ENCODE results near the gene HELLS. TPM values are rescaled to one million over a fixed set of nuclear protein-coding genes. Genes with fewer than 3 reads are reported as not detected.
"Not testable (repeated sequence)": the region's sequence is repeated elsewhere in the genome, so short reads cannot be mapped to it uniquely, and the experiment has no call there.

Gene HELLS
- total and polyA plus RNA-seq, 2 experiments from 2014 or later, result 20.6 to 27.8 TPM

DNA sequence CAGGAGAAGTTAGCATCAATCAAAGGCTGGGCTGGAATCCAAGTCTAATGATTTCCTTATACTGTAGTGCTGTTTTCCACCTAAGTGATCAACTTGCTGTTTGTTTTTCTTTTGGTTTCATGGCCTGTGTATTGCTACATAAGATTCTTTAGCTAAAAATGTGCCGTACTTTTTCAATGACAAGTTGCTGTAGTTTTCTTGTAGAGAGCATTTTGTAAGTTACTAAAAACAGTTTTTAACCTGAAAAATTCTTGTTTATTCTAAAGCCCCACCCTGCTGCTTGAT is 1.3 kb downstream of the HELLS start:
- DNase-seq (ENCODE audit: low read depth in 1 of 2, low spot score in 1 of 2), result peak in 1 of 2 donors; percentile 7
- no peak overlapping the region for H3K27ac ChIP-seq

DNA sequence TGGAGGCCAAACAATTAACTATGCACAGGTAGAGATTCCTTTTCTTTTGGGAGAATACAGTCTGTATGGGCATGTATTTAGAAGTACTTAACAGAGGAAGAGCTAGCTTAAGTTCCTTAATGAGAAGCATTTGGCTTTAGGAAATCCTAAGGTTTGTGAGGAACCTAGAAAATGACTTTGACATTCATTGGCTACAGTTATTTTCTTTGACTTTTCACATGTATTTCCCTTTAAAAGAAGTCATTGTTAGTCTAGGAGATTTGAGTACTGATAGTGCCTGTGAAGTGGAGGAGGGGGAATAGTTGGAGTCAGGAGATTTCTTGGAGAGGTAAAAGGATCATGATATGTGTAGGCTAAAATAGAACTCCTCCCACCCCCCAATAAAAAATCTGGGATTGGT is 3.6 kb downstream of the HELLS start:
- no peaks in the 10 kb centered on the region for H3K27me3 ChIP-seq
- DNase-seq (ENCODE audit: low read depth in 1 of 2, low spot score in 1 of 2), result no peak
- H3K36me3 ChIP-seq, result no peaks in the 10 kb centered on the region
- H3K27ac ChIP-seq, result no peak overlapping the region
- no peak overlapping the region for H3K4me3 ChIP-seq
- H3K4me1 ChIP-seq (ENCODE audit: low read depth), result no peaks in the 10 kb centered on the region
- no peaks in the 10 kb centered on the region for H3K9me3 ChIP-seq (ENCODE audit: low read depth)
- TF ChIP-seq, protein P1, sequence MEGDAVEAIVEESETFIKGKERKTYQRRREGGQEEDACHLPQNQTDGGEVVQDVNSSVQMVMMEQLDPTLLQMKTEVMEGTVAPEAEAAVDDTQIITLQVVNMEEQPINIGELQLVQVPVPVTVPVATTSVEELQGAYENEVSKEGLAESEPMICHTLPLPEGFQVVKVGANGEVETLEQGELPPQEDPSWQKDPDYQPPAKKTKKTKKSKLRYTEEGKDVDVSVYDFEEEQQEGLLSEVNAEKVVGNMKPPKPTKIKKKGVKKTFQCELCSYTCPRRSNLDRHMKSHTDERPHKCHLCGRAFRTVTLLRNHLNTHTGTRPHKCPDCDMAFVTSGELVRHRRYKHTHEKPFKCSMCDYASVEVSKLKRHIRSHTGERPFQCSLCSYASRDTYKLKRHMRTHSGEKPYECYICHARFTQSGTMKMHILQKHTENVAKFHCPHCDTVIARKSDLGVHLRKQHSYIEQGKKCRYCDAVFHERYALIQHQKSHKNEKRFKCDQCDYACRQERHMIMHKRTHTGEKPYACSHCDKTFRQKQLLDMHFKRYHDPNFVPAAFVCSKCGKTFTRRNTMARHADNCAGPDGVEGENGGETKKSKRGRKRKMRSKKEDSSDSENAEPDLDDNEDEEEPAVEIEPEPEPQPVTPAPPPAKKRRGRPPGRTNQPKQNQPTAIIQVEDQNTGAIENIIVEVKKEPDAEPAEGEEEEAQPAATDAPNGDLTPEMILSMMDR (IDR thresholded peaks at IDR 0.05; ENCODE audit: low read depth, low read length), result no peak

More for the DNA sequence above, 1.3 kb downstream of the HELLS start:
- peak overlapping the region; percentile 85 for H3K4me3 ChIP-seq
- H3K27me3 ChIP-seq, result no peaks in the 10 kb centered on the region
- H3K36me3 ChIP-seq, result no peaks in the 10 kb centered on the region
- no peaks in the 10 kb centered on the region for H3K9me3 ChIP-seq (ENCODE audit: low read depth)
- H3K4me1 ChIP-seq (ENCODE audit: low read depth), result no peaks in the 10 kb centered on the region
- TF ChIP-seq, protein P1 (IDR thresholded peaks at IDR 0.05; ENCODE audit: low read depth, low read length), result no peak

DNA sequence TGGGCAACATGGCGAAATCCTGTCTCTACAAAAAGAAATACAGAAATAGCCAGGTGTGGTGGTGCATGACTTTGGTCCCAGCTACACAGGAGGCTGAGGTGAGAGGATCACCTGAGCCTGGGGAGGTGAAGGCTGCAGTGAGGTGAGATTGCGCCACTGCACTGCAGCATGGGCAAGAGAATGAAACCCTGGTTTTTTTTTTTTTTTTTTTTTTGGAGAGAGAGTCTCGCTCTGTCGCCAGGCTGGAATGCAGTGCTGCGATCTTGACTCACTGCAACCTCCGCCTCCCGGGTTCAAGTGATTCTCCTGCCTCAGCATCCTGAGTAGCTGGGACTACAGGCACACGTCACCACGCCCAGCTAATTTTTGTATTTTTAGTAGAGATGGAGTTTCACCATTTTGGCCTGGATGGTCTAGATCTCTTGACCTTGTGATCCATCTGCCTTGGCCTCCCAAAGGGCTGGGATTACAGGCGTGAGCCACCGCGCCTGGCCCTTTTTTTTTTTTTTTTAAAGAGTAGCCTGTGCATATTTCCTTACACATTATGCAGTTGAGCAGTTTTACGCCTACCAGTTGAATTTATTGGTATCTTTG is 22.2 kb downstream of the HELLS start:
- not testable (repeated sequence) for H3K27me3 ChIP-seq; H3K4me3 ChIP-seq; H3K9me3 ChIP-seq (ENCODE audit: low read depth); H3K27ac ChIP-seq; H3K36me3 ChIP-seq; H3K4me1 ChIP-seq (ENCODE audit: low read depth); DNase-seq (ENCODE audit: low read depth in 1 of 2, low spot score in 1 of 2)

DNA sequence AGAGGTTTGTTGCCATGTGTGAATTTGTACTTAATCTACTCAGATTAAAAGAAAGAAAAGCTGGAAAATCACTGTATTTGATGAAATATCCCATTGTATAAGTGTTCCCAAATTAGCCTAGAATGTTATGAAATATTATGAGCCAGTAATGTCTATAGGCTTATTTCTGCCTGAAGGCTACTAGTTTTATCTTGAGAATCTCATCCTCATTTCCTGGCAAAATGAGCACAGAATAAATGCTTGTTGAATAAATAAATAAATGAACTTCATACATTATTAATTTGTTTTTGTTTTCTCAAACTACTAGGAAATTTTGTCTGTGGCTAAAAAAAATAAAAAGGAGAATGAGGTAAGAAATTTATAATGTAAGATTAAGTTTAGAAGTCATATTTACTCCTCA is 25.5 kb downstream of the HELLS start:
- H3K27me3 ChIP-seq, result no peaks in the 10 kb centered on the region
- TF ChIP-seq, protein P1 (IDR thresholded peaks at IDR 0.05; ENCODE audit: low read depth, low read length), result no peak
- H3K36me3 ChIP-seq, result peaks cover 6% of the 10 kb centered on the region
- no peaks in the 10 kb centered on the region for H3K9me3 ChIP-seq (ENCODE audit: low read depth)
- H3K27ac ChIP-seq, result no peak overlapping the region
- H3K4me1 ChIP-seq (ENCODE audit: low read depth), result no peaks in the 10 kb centered on the region
- H3K4me3 ChIP-seq, result no peak overlapping the region
- peak in 1 of 2 donors; percentile 9 for DNase-seq (ENCODE audit: low read depth in 1 of 2, low spot score in 1 of 2)

DNA sequence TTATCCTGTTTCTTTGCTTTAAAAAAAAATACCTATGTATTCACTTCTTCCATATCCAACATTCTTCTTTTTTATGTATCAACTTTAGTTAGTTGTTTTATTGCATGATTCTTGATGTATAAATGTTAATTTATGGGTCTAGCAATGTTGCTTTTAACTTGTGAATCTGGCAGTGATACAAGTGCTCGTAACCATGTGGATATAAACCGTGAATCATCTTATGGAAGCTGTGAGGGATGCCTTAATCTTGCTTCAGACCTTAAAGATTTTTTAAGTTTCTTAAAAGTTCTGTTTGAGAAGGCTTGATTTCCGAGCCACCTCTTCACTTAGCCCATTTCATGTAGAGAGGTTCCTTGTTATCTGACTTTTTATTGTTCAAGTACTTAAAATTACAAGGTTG is 25.9 kb downstream of the HELLS start:
- peak in 1 of 2 donors; percentile 30 for DNase-seq (ENCODE audit: low read depth in 1 of 2, low spot score in 1 of 2)
- no peaks in the 10 kb centered on the region for H3K4me1 ChIP-seq (ENCODE audit: low read depth)
- peaks cover 6% of the 10 kb centered on the region for H3K36me3 ChIP-seq
- H3K4me3 ChIP-seq, result no peak overlapping the region
- no peaks in the 10 kb centered on the region for H3K9me3 ChIP-seq (ENCODE audit: low read depth)
- no peak overlapping the region for H3K27ac ChIP-seq
- TF ChIP-seq, protein P1 (IDR thresholded peaks at IDR 0.05; ENCODE audit: low read depth, low read length), result no peak
- H3K27me3 ChIP-seq, result no peaks in the 10 kb centered on the region

GRCh38 chr10:94578790-94579189 is 33.2 kb downstream of the HELLS start:
- no peak for DNase-seq (ENCODE audit: low read depth in 1 of 2, low spot score in 1 of 2)
- H3K27me3 ChIP-seq, result no peaks in the 10 kb centered on the region
- TF ChIP-seq, protein P1 (IDR thresholded peaks at IDR 0.05; ENCODE audit: low read depth, low read length), result no peak
- peaks cover 6% of the 10 kb centered on the region for H3K36me3 ChIP-seq
- no peaks in the 10 kb centered on the region for H3K9me3 ChIP-seq (ENCODE audit: low read depth)
- H3K27ac ChIP-seq, result no peak overlapping the region
- no peaks in the 10 kb centered on the region for H3K4me1 ChIP-seq (ENCODE audit: low read depth)
- H3K4me3 ChIP-seq, result no peak overlapping the region

Measured in cardiac muscle cell (in vitro differentiated cells and primary cell).